Mucosa of descending colon (tissue), 3 donors: Measurements from ENCODE around the gene CLSTN2. TPM values are rescaled to one million over a fixed set of nuclear protein-coding genes. Genes with fewer than 3 reads are reported as not detected.

Source experiments
- ATAC-seq: fragments of 200-7000 bp; cut with Tn5 transposase; one replicate; pipeline ENCODE4 v1.9.1; 2020; ENCODE audit warnings: mild to moderate bottlenecking, moderate library complexity
- DNase-seq, 3 donors: peaks; one replicate each; pipeline ENCODE4 v3.0.0-alpha.2; 2020
- H3K36me3 ChIP-seq: fragments of 200-600 bp; one replicate; pipeline ENCODE4 v1.8.0; 2021; ENCODE audit warnings: low read depth, mild to moderate bottlenecking
- H3K4me1 ChIP-seq: fragments of 200-600 bp; one replicate; pipeline ENCODE4 v1.8.0; 2021; ENCODE audit warnings: low read depth, mild to moderate bottlenecking
- H3K4me3 ChIP-seq: fragments of 200-600 bp; one replicate; pipeline ENCODE4 v1.8.0; 2021; ENCODE audit warnings: mild to moderate bottlenecking
- H3K9me3 ChIP-seq: fragments of 200-600 bp; one replicate; pipeline ENCODE4 v1.8.0; 2021; ENCODE audit warnings: mild to moderate bottlenecking
- intact Hi-C, 2 donors: fragments of 100-400 bp; cut with DNase I in 1 of 2; cut with micrococcal nuclease in 1 of 2; formaldehyde crosslinking; loops; one replicate each; pipeline versions ENCODE4 v1.11.0 to v1.11.1; 2022; cut with DNase I, micrococcal nuclease
- total RNA-seq, 3 donors: library from RNA; stranded (reverse); fragmentation: NEBNext Ultra II Directional in 2 of 3; extraction: Animal tissue kit (Norgen Biotek cat#: 25700) in 2 of 3; gene quantifications; one replicate each; pipeline versions ENCODE4 v1.2.1 to v1.2.4, GENCODE V29; 2021 to 2023
- TF ChIP-seq, protein P1 (sequence below): fragments of 200-600 bp; IDR thresholded peaks from one replicate; pipeline ENCODE4 v1.8.0; 2022; ENCODE audit warnings: antibody characterized with exemption, mild to moderate bottlenecking
- donor health status: DM: no; HTN: no; CAD: no; lungs with moderate emphysema.
- donor health status: DM: no; HTN: no; CAD: no.
- donor health status: DM: no; HTN: yes; CAD: no.

Gene CLSTN2
- total RNA-seq, 3 donors from 2014 or later, result 0.90 to 5.3 (median 2.5) TPM

GRCh38 chr3:139917226-139917785 lies 17.7 kb upstream of the CLSTN2 start:
- intact Hi-C loops, result no loop called here
- ATAC-seq (no peak), DNase-seq (no peak)
- Histone ChIP-seq H3K36me3 (no peaks in the 10 kb centered on the region), H3K4me1 (no peaks in the 10 kb centered on the region), H3K9me3 (no peaks in the 10 kb centered on the region), H3K4me3 (no peak overlapping the region)
- TF ChIP-seq, protein P1, sequence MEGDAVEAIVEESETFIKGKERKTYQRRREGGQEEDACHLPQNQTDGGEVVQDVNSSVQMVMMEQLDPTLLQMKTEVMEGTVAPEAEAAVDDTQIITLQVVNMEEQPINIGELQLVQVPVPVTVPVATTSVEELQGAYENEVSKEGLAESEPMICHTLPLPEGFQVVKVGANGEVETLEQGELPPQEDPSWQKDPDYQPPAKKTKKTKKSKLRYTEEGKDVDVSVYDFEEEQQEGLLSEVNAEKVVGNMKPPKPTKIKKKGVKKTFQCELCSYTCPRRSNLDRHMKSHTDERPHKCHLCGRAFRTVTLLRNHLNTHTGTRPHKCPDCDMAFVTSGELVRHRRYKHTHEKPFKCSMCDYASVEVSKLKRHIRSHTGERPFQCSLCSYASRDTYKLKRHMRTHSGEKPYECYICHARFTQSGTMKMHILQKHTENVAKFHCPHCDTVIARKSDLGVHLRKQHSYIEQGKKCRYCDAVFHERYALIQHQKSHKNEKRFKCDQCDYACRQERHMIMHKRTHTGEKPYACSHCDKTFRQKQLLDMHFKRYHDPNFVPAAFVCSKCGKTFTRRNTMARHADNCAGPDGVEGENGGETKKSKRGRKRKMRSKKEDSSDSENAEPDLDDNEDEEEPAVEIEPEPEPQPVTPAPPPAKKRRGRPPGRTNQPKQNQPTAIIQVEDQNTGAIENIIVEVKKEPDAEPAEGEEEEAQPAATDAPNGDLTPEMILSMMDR, result no peak

DNA sequence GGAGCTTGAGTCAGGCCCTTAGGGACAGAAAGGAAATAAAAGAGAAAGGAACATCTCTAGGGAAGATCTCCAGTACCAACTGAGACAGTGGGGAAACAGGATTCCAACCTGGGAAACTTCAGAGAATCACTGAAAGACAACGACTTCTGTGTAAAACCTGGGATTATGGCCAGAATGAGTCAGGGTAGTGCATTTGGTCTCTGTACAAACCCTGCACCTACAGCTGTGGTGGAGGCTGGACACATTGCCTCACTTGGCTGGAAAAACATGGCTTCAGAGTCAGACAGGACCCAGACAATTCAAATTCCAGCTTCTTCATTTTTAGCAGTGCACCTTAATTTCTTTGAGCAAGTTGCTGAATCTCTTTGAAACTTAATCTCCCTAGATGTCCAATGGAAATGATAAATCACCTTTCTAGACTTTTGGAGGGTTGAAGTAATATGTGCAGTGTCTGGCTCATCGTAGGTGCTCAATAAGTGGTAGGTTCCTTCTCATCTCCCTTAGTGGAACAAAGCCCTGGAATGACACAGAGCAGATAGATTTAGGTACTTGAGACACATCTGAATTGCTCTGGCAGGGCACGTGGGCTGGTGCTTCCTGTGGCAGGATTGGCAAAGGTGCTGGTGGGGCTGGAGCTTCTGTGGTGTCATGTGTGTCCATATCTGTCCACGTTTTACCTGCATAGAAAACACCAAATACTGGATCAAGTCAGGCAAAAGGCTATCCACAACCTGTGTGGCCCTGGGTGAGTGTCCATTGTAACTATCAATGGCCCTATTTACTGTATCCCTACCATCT lies 6.1 kb upstream of the CLSTN2 start:
- TF ChIP-seq, protein P1, result no peak
- intact Hi-C loops, result no loop called here
- Histone ChIP-seq H3K4me1 (no peaks in the 10 kb centered on the region), H3K4me3 (no peak overlapping the region), H3K36me3 (no peaks in the 10 kb centered on the region), H3K9me3 (no peaks in the 10 kb centered on the region)
- DNase-seq, result no peak
- ATAC-seq, result no peak

GRCh38 chr3:139930211-139930610 lies 4.8 kb upstream of the CLSTN2 start:
- peaks cover 7% of the 10 kb centered on the region for H3K4me1 ChIP-seq
- no peaks in the 10 kb centered on the region for H3K9me3 ChIP-seq
- H3K4me3 ChIP-seq, result no peak overlapping the region
- H3K36me3 ChIP-seq, result no peaks in the 10 kb centered on the region
- no peak for ATAC-seq
- TF ChIP-seq, protein P1, result no peak
- DNase-seq, result no peak
- intact Hi-C loops, result loop anchor here in 1 of 2 donors (10.0 kb wide), 1 partner anchor 505 kb away; no protein-coding TSS in a partner anchor

- intact Hi-C loops, result loop anchor here in 1 of 2 donors (10.0 kb wide), 1 partner anchor 509 kb away; no protein-coding TSS in a partner anchor
- Histone ChIP-seq H3K4me1 (peaks cover 15% of the 10 kb centered on the region), H3K36me3 (no peaks in the 10 kb centered on the region), H3K4me3 (no peak overlapping the region), H3K9me3 (no peaks in the 10 kb centered on the region)
- TF ChIP-seq, protein P1, result no peak
- DNase-seq (no peak), ATAC-seq (no peak)
These were observed 1.2 kb upstream of the CLSTN2 start for GRCh38 chr3:139933766-139934165.

DNA sequence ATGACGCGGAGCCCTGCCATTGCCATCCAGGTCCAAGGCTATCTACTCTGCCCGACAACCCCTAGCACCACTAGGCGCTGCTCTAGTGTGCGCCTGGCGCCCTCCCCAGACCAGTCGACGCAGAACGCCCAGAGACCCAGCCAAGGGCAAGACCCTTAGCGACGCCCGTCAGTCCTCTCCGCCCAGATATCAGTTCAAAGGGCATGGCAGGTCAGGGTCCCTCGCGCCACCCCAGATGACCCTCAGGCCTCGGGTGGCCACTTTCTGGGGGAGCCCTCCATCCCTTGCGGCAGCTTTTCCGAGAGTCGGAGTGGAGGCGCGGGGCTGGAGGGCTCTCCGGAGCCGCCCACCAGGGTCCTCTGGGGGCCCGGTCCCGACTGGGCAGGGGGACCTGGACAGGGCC lies 371 bp upstream of the CLSTN2 start:
- H3K4me1 ChIP-seq, result peaks cover 15% of the 10 kb centered on the region
- TF ChIP-seq, protein P1, result no peak
- H3K36me3 ChIP-seq, result no peaks in the 10 kb centered on the region
- peak; percentile 27 to 48 (median 31) for DNase-seq
- peak; percentile 62 for ATAC-seq
- no peak overlapping the region for H3K4me3 ChIP-seq
- intact Hi-C loops, result loop anchor here in 1 of 2 donors (10.0 kb wide), 1 partner anchor 510 kb away; no protein-coding TSS in a partner anchor
- H3K9me3 ChIP-seq, result no peaks in the 10 kb centered on the region
